ENCODE data around the gene RNH1.

RNH1 gene

DNA sequence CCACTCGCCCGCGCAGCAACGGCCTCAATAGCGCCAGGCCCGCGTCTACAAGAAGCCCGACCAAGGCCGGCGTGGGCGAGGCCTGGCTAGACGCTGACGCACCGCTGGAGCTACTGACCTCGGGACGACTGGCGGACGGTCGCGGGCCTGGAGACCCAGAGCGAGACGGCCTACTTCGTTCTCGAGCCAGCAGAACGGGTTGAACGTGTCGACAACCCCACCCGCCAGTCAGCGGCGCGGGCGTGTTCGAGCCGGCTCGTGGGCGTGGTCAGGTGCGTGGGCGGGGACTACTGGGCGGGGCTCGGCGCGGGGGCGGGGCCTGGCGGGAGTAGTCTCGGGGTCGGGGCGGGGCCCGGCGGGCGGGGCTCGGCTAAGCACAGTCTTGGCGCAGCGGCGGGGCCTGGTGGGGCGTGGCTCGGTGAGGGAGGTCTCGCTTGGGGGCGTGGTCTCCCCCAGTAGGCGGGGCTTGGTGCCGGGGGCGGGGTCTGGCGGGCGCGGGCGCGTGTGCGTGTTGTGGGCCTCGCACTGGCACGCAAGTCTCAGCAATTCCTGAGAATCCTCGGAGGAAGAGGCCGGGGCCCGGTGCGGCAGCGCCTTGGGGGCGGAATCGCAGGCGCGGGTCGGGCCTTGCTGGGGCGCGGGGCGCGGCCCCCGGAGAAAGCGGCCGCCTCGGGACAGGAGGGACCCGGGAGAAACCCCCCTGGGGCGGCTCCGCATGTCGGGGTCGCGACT, at the start of gene RNH1:
RNH1 (minus strand) TSS at position 248 of the 732 bp plus-strand sequence. CDS start 5,080 bp downstream, outside the sequence.
- no peak for FAIRE-seq

DNA sequence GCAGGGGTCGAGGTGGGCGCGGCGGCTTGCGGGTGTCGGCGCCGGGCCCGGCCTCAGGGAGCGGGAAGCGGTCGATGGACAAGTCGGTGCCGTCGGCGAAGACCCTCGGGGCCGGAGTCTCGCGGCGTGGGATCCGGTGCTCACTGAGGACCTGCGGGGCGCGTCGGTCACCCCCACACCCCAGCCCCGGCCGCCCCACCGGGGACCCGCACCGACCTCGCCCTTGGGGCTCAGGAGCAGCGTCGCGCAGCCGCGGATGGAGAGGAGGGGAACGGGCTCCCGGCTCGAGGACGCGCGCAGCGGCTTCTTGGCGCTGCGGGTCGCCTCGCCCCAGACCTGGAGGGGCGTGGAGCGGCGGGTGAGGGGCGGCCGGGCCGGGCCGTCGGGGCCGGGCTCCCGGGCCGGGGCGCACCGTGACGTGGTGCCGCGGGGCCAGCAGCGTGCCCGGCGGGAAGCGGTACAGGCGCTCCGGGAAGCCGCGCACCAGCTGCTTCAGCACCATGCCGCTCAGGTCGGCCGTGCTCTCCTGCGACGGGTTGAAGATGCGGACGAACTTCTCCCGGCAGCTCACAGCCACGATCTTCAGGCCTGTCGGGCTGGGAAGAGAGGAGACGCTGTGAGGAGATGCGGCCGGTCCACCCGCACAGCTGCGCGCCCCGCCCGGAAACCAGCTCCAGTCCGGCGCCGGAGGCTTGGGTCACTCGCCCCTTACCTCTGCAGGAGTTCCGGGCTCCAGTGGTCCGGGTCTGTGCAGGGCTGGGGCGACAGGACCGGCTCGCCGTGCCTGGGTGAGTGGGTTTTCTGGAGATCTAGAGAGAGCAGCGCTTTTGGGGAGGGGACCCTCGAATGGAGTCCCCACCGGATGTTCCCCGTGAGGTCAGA, 49.0 kb upstream of the RNH1 start:
- no peak for FAIRE-seq

DNA sequence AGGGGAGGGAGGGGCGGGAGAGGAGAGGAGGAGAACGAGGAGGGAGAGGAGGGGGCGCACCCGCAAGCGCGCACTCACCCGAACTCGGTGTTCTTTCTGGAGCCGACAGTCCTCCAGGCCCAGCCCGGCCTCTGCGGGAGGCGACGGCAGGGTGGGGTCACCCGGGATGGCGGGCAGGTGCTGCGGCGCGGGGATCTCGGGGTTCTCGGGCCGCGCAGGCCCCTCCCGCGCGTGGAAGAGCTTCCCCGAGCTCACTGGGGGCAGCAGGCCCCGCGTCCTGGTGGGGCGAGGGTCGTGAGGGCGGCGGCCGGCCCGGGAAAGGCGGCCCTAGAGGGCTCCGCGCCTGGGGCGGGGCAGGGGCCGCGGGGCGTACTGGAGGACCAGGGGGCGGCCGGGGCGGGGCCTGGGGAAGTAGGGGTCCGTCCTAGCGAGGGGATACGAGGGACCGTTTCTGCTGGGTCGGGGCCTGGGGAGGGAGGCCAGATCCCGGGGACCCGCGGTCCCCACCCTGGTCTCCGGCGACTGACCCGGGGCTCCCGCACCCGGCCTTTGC, 48.3 kb upstream of the RNH1 start:
- FAIRE-seq: no peak

DNA sequence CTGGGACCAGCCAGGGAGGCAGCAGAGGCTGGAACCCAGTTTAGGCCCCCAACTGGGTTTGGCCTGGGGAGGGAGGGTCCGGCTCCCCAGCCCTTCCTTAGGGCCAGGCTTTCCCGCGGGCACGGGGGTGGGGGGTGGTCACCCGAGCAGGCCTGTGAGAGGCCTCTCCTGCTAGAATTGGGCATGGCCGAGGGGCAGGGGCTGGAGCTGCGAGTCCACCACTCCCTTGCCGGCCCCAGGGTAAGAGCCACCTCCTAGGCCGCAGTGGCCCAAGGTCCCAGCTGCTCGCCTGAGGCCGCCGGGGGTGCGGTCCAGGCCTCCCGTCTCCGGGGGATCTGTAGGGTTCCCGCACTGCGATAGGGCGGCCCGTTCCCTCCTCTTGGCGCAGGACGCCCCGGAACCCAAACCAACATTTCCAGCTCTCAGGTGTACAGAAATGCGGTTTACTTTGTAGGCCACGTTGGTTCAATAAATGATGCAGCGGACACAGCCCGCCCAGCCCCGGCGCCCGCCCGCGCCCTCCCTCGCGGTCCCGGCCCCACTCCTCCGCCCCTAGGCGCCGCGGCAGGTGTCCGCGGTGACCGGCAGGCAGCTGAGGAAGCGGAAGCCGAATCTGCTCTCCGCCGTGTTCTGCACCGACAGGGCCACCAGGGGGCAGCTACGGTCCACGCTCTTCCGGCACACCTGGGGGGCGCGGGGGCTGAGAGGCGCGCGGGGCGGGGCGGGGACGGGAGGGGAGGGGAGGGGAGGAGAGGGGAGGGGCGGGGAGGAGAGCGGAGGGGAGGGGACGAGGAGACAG, 47.6 kb upstream of the RNH1 start:
- no peak for FAIRE-seq

DNA sequence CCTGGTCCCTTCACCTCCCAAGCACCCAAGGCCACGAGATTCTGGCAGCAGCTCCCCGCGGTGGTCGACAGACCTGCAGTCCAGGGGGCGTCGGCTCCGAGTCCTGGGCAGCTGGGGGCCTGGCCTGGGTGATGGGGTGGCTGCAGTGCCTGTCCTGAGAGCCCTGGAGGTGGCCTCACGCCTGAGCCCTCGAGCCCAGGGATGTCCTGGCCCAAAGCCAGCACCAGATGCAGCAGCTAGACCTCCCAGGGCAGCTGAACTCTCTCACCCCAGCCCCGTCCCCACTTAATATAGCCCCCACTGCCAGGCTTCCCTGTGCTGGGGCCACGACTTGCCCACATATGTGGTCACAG, 46.9 kb upstream of the RNH1 start:
- FAIRE-seq: no peak

DNA sequence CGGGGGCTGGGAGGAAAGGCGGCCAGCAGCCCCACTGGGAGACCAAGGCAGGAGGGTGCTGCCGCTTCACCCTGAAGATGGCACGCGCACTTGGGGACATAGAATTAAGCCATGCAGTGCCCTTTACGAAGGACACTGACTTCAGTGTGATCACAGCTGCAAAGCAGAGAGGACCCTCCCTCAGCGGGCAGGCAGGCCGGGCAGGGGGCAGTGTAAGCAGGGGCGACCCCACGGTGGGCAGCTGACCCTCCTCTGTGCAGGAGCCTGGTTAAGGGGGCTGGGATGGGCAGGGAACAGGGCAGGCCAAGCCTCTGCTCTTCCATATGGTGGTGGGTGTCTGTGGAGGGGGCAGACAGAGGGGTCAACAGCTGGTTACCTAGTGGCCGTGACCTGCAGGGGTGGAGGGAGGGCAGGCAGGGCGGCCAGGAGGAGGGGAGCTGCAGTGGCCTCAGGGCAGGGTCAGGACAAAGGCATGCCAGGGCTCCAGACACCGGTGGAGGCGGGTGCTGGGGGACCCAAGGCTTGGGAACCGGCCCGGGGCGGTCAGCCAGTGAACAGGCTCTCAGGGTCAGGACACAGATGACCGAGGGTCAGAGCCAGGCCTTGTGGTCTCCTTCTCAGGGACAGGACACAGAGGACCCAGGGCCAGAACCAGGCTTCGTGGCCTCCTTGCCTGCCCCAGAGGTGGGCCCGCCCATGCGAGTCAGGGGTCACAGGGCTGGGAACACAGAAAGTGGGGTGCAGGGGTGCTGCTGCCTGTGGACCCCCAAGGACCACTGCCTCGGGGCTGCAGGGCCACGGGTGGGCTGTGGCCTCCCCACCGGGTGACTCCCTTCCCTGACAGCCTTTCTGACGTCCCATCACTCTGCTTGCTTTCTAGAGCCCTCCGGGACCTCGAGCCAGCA, 46.3 kb upstream of the RNH1 start:
- FAIRE-seq: no peak

DNA sequence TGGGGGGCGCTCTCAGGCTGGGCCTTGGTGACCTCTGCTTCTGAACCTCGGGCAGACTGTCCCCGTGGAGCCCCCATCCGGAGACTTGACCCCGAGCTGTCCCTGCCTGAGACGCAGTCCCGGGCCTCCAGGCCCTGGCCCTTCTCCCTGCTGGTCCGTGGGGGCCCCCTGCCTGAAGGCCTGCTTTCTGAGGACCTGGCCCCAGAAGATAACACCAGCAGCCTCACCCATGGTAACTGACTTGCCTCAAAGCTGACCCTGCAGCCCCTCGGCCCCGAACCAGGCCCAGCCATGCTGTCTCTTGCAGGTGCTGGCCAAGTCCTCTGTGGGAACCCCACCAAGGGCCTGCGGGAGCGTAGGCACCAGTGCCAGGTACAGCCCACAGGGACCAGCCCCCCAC, 44.6 kb upstream of the RNH1 start:
- FAIRE-seq: no peak

DNA sequence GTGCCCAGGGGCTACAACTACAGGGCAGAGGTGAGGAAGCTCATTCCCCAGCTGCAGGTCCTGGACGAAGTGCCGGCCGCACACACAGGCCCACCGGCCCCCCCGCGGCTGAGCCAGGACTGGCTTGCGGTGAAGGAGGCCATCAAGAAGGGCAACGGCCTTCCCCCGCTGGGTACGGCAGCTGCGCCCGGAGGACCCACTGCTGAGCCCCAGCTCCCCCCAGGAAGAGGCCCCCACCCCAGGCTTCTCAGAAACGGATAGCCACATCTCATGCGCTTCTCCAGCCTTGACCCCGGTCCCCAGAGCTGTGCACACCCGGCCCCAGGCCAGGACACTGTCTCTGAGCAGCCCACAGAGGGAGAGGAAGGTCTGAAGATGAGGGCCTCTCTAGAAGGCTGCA, 44.1 kb upstream of the RNH1 start:
- FAIRE-seq: no peak

DNA sequence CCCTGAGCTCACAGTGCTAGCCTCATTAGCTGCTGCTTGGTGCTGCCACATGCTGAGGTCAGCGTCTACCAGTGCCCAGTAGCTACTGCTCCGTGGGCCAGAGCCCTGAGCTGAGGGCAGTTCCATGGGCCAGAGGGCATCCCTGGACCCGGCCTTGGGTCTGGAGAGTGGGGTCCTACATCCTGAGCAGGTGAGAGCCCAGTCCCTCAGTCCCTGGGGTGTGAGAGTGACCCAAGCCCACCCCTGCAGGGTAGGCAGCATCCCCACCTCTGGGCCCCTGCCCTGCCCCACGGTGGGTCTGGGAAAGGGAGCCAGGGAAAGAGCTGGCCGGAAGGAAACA, 43.7 kb upstream of the RNH1 start:
- FAIRE-seq: no peak

DNA sequence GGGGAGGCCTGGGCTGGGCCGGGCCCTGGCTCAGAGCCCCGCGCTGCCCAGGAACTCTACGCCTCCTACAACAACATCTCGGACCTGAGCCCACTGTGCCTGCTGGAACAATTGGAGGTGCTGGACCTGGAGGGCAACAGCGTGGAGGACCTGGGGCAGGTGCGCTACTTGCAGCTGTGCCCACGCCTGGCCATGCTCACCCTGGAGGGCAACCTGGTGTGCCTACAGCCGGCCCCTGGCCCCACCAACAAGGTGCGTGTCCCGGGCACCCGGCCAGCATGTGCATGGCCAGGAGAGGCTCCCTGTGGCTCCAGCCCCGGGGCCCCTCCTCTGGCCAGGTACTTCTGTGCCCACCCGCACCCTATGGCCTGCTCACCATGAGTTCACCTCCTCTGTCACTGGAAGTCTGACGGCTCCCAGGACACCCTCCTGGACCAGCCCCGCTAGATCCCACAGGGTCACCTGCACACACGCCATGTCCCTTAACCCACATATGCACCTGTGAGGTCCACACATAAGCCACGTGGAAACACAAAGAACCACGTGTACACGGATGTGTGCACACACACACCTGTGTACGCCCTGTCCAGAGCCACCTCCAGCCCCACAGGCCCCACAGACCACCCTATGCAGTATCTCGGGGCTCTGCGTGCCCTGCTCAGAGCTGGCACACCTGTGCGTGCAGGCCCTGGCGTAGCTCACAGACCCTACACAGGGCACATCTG, 43.1 kb upstream of the RNH1 start:
- FAIRE-seq: no peak

DNA sequence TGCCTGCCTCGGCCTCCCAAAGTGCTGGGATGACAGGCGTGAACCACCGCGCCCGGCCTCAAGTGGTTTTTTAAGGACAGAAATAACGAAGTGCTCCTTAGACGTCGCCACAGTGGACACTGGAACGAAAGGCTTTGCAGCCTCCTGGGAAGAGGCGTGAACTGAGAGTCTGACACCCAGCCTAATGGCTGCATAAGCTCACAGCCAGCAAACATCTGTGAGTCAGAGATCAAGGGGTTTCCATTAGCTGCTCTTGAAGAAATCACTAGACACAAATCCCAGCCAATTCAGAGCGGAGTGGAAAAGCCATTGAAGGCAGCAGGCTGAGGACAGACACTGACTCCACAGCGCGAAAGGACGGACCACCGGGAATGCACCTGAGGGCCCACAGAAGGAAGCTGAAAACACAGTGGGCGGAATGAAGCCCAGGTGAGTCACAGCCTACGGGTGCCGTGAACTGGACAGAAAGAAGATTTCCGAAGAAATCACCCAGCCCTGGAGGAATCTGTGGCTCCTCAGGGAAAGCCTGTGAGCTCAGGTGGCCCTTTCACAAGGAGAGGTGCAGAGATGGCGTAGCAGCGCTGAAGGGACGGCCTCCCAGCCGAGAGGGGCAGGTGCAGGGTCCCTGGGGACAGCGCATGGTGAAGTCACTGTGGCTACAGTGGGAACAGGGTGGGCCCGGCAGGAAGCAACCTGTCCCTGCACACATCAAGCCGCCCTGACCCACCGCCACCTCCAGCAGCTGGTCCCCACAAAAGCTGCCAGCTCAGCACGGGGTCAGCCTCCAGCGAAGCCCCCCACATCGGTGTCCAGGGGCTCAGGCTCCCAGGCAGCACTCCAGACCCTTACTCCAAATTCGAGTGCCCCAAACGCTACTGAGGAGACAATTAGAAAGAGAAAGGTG, 41.9 kb upstream of the RNH1 start:
- no peak for FAIRE-seq

DNA sequence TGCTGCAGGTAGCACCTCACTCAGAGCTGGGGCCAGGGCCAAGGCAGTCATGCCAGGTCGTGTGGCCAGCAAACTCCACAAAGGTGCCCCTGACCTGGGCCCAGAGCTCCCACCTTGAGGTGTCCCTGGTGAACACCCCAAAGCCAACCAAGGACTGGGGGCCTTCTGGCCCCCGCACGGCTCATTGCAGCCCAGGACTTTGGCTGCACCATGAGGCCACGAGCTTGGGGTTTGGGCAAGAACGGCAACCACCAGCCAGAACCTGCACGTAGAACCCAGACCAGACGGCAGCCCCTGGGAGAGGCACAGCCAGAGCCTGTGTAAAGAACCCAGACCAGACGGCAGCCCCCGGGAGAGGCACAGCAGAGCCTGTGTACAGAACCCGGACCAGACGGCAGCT, 38.1 kb upstream of the RNH1 start:
- no peak for FAIRE-seq

DNA sequence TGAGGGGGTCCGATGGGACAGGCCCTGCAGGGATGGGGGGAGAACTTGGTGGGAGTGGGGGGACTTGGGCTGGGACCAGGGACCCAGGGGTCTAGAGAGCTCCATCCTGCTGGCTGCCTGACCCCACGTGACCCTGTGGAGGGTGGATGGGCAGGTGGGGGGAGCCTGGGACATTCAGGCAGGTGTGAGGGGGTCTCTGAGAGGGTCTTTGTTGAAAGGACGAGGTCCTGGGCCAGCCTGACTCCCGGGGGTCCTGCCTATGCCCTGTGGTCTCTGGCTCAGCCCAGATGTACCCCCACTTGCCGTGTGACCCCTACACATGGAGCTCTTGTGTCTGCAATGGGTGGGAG, 37.8 kb upstream of the RNH1 start:
- no peak for FAIRE-seq

DNA sequence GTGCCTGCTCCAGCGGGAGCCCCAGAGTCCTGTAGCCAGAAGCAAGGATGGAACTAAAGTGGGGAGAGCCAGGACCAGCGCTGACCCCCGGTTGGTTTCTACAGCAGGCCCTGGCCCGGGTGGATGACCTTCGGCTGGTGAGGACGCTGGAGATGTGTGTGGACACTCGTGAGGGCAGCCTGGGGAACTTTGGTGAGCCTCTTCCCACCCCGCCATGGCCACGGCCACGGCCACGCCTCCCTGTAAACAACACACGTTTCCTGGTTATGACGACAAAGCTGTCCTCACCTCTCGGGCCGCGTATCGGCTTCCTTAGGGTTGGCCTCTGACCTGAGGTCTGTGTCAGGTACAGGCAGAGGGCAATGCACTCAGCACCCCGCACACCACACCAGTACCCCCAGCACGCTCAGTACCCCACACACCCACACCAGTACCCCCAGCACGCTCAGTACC, 34.4 kb upstream of the RNH1 start:
- FAIRE-seq: no peak

DNA sequence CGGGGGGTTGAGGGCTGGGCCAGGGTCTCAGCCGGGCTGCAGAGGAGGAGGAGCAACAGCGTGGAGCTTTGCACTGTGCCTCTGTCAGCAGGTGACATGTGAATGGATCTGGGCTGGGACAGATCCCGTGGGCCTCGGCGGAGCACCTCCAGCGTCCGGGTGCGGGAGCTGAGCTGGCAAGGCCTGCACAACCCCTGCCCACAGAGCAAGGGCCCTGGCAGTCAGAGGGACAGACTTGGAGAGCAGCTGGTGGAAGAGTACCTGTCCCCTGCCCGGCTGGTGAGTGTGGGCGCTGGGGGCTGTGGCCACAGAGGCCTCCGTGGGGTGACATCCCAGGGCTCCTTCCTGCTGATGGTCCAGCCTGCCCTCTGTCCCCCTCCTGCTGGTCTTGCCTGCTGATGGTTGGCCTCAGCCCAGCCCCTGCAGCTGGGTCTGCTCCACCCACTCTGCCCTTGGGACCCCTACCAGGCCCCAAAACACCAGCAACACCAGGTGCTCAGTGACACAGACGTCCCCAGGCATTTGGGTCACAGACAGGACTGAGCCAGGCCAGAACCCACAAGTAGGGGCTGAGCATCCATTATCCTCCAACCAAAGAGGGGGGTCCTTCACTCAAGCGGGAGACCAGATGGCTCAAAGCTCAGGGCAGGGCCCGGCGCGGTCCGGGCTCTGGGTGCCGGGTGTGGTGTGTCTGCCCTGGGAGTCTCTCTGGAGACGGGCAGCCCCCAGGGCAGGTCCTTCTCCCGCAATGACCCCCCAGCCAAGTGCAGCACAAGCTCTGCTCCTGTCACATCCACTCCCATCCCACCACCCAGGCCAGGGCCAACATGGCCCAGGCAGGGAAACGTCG, 33.8 kb upstream of the RNH1 start:
- FAIRE-seq: no peak

DNA sequence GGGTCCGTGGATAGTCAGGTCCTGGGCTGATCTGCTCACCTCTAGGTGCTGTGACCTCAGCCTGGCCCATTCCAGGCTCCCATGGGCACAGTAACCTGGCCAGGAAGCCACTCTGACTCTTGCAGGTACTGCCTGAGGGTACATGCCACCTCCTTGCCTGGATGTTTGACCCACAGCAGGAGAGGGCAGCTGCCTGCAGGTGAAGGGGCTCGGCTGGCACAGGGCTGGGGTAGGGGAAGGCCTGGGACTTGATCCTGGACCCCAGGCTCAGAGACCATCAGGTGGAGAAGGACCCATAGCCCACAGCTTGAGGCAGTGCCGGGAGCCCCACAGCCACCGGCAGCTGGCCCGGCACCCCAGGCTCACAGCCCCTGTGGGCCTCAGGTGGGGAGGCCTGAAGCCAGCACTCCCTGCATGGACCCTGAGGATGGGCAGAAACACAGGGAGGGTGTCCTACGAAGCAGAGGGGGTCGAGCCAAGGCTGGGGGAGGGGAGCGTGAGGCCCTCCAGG, 33.0 kb upstream of the RNH1 start:
- FAIRE-seq: no peak

DNA sequence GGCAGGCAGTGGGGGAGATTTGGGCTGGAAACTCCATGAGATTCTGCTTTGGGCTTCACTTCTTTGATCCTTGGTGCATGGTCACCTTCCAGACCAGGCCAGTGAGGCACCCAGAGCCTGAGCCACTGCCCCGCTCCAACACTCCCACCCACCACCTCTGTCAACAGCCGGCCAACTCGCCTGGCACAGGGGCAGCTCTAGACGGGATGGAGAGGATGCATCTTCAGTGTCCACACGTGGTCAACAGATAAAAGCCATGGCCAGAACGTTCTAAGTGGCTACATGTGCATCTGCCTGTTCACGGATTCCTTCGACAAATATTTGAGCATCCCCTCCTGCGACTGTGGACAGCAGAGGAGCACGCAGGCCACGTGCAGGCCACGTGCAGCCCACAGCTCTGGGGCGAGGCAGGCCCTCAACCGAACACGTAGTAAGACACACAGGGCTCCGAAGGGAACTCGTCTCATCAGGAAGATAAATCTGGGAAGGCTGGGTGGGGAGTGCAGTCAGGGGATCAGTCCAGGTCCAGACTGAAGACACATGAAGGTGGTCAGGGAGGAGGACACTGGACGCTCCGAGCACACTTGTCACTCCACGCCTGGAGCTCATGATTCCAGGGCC, 31.5 kb upstream of the RNH1 start:
- no peak for FAIRE-seq

DNA sequence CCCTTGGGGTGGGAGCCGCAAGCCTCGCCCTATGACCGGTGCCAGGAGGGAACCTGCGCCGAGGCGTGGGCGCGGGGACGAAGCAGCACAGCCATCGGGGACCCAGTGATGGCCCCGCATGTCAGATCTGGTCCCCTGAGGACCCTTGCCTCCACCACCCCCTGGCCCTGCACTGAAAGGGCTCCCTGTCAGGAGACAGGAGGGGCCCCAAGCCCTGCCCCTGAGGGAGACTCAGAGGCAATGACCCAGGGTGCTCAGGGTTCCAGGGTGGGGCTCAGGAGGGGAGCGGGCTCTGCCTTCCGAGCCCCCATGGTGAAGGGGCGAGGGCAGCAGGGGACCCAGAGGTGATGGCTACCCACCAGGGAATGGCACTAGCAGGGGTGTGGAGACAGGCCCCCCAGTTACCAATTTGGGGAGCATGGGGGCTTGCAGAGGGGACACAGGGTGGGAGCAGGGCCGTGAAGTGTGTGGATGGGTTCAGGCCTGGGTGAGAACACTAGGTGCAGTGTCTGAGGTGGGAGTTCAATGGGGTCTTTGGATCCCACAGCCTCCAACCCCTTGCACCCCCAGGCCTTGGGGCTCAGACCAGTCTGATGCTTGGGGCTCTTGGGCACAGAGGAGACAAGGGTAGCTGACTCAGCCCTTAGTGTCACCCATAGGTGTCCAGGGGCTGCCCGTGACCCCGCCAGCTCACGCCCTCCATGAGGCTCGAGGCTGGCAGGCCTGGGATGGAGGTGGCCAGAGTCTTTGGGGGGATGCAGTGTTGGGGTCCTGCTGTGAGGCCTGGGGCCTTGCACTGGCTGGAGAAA, 30.8 kb upstream of the RNH1 start:
- FAIRE-seq: no peak

Data from colon (tissue), 2 donors.